ENCODE data around the gene PDCD4. TPM values are rescaled to one million over a fixed set of nuclear protein-coding genes. Genes with fewer than 3 reads are reported as not detected.

PDCD4 gene
- total and polyA plus RNA-seq, 10 of the 15 experiments (the other 5 are each of a cell fraction or from before 2014, with no cell fraction given), result 101 to 372 (median 171) TPM

DNA sequence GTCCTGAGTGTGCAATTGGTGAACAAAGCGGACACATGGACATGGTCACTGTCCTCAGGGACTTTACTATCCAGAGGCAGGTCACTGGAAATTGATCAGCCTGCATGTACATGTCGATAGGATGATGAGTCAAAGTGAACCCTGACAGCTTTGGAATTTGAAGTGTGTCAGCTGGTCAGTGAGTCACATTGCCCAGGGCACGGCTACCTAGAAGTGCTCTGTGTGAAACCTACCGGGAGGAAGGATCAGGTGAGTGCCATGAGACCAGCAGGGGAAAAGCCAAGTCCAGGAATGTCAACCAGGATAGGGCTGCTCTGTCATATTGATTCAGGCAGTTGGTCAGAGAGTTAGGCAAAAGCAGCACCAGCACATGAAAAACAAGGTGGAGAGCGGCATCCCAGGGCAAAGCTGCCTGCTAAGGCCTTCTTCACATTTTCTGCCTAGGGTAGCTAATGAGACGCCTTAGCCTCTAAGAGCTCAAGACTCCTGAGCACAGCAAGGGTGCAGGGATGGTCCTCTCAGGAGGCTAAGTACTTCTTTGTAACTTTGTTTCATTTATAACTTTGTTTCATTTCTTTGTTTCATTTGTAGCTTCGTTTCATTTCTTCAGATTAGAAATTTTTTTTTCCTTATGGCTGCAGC, 19.4 kb upstream of the PDCD4 start:
- 27% methylated on average over 7 of the region's 7 CpGs for WGBS (ENCODE audit: insufficient coverage, insufficient replicate concordance, low lambda C conversion rate, missing lambda C conversion rate)
- peaks cover 53% of the 10 kb centered on the region for H3K4me1 ChIP-seq (ENCODE audit: control insufficient read depth, insufficient read depth, low read length)
- H3K4me2 ChIP-seq (ENCODE audit: control insufficient read depth, insufficient read depth), result peak overlapping the region; percentile 49
- H2AFZ ChIP-seq (ENCODE audit: control insufficient read depth, low read depth, low read length), result peak overlapping the region; percentile 56
- BruUV-seq (replicated peaks), result no TSS peak
- ATAC-seq (peak; percentile 28), DNase-seq (ENCODE audit: low read depth, low spot score) (no peak), FAIRE-seq (peak; percentile 23)
- no peak overlapping the region for H3K4me3 ChIP-seq
- H3K36me3 ChIP-seq (ENCODE audit: control insufficient read depth in 2 of 2, insufficient read depth in 2 of 2, low read length in 1 of 2), result no peaks in the 10 kb centered on the region
- in situ Hi-C loops (cut with MboI) (no loop called here), intact Hi-C loops (cut with micrococcal nuclease; ENCODE audit: unreplicated experiment) (no loop called here)
- ChIA-PET RAD21 (ENCODE audit: unreplicated experiment) (interaction anchor here (0.7 to 5.9 kb wide), 12 partner anchors 8 to 78 kb away, joined by 3 to 50 read pairs (median 6); partner anchors contain the start of genes BBIP1 and PDCD4), CTCF (interaction anchor here (0.7 to 4.1 kb wide), 11 partner anchors 8 to 49 kb away, joined by 3 to 27 read pairs (median 5); partner anchors contain the start of gene PDCD4), POLR2A (interaction anchor here (1.0 to 6.2 kb wide), 11 partner anchors 8 to 78 kb away, joined by 3 to 43 read pairs (median 7); partner anchors contain the start of gene PDCD4), SMC1A (ENCODE audit: uncharacterized antibody, unreplicated experiment) (interaction anchor here (0.6 to 6.2 kb wide), 11 partner anchors 9 to 109 kb away, joined by 3 to 86 read pairs (median 7); partner anchors contain the start of gene PDCD4)
- no peaks in the 10 kb centered on the region for H3K79me2 ChIP-seq (ENCODE audit: control insufficient read depth, insufficient read depth, low read length)
- no peaks in the 10 kb centered on the region for H4K20me1 ChIP-seq (ENCODE audit: control insufficient read depth, insufficient read depth)
- no peaks in the 10 kb centered on the region for H3K27me3 ChIP-seq (replicated peaks in 1 of 2; ENCODE audit: control insufficient read depth in 2 of 2, insufficient read depth in 2 of 2, low read length in 1 of 2)
- H3K9me3 ChIP-seq (replicated peaks; ENCODE audit: control insufficient read depth, insufficient read depth, low read length), result peaks cover 2% of the 10 kb centered on the region; the same call in 1 of the 3 replicates
- H3K9ac ChIP-seq (ENCODE audit: control insufficient read depth, insufficient read depth, low read length), result 0 out of 2 replicates have a peak overlapping the region, but pooled peaks have one; percentile 1
- H3K27ac ChIP-seq (ENCODE audit: control insufficient read depth, insufficient read depth), result peak overlapping the region; percentile 39
- TF ChIP-seq TCF7 (IDR thresholded peaks at IDR 0.05; ENCODE audit: borderline replicate concordance) (0 out of 2 replicates have a peak, but pooled peaks have one; percentile 19), PAX8 (IDR thresholded peaks at IDR 0.05) (no peak), CHD2 (IDR thresholded peaks at IDR 0.05; ENCODE audit: borderline replicate concordance, low read depth, low read length) (no peak), NBN (IDR thresholded peaks at IDR 0.05) (no peak), TAF1 (IDR thresholded peaks at IDR 0.05; ENCODE audit: borderline replicate concordance, low read depth, low read length) (no peak), NR2C1 (IDR thresholded peaks at IDR 0.05) (no peak), BRCA1 (IDR thresholded peaks at IDR 0.05; ENCODE audit: low read depth, low read length) (no peak), WRNIP1 (IDR thresholded peaks at IDR 0.05; ENCODE audit: borderline replicate concordance, low read depth, low read length) (no peak), IKZF1 (conservative IDR thresholded peaks at IDR 0.05) (peak; percentile 42; the same call in 1 of the 2 replicates), CBFB (IDR thresholded peaks at IDR 0.05; ENCODE audit: low read depth) (no peak), SIX5 (IDR thresholded peaks at IDR 0.05; ENCODE audit: low read depth, low read length, severe bottlenecking) (no peak)
- TF ChIP-seq, protein P1, sequence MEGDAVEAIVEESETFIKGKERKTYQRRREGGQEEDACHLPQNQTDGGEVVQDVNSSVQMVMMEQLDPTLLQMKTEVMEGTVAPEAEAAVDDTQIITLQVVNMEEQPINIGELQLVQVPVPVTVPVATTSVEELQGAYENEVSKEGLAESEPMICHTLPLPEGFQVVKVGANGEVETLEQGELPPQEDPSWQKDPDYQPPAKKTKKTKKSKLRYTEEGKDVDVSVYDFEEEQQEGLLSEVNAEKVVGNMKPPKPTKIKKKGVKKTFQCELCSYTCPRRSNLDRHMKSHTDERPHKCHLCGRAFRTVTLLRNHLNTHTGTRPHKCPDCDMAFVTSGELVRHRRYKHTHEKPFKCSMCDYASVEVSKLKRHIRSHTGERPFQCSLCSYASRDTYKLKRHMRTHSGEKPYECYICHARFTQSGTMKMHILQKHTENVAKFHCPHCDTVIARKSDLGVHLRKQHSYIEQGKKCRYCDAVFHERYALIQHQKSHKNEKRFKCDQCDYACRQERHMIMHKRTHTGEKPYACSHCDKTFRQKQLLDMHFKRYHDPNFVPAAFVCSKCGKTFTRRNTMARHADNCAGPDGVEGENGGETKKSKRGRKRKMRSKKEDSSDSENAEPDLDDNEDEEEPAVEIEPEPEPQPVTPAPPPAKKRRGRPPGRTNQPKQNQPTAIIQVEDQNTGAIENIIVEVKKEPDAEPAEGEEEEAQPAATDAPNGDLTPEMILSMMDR (IDR thresholded peaks at IDR 0.05 in 2 of 3, conservative IDR thresholded peaks at IDR 0.05 in 1 of 3; ENCODE audit: control insufficient read depth in 2 of 3, extremely low read depth in 1 of 3, insufficient read depth in 1 of 3, low read depth in 3 of 3, low read length in 3 of 3), result no peak
- TF ChIP-seq, protein P2, sequence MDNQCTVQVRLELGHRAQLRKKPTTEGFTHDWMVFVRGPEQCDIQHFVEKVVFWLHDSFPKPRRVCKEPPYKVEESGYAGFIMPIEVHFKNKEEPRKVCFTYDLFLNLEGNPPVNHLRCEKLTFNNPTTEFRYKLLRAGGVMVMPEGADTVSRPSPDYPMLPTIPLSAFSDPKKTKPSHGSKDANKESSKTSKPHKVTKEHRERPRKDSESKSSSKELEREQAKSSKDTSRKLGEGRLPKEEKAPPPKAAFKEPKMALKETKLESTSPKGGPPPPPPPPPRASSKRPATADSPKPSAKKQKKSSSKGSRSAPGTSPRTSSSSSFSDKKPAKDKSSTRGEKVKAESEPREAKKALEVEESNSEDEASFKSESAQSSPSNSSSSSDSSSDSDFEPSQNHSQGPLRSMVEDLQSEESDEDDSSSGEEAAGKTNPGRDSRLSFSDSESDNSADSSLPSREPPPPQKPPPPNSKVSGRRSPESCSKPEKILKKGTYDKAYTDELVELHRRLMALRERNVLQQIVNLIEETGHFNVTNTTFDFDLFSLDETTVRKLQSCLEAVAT (IDR thresholded peaks at IDR 0.05), result peak; percentile 12; the same call in 1 of the 2 replicates
- TF ChIP-seq, protein P3, sequence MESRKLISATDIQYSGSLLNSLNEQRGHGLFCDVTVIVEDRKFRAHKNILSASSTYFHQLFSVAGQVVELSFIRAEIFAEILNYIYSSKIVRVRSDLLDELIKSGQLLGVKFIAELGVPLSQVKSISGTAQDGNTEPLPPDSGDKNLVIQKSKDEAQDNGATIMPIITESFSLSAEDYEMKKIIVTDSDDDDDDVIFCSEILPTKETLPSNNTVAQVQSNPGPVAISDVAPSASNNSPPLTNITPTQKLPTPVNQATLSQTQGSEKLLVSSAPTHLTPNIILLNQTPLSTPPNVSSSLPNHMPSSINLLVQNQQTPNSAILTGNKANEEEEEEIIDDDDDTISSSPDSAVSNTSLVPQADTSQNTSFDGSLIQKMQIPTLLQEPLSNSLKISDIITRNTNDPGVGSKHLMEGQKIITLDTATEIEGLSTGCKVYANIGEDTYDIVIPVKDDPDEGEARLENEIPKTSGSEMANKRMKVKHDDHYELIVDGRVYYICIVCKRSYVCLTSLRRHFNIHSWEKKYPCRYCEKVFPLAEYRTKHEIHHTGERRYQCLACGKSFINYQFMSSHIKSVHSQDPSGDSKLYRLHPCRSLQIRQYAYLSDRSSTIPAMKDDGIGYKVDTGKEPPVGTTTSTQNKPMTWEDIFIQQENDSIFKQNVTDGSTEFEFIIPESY (IDR thresholded peaks at IDR 0.05), result no peak
- TF ChIP-seq, protein P4, sequence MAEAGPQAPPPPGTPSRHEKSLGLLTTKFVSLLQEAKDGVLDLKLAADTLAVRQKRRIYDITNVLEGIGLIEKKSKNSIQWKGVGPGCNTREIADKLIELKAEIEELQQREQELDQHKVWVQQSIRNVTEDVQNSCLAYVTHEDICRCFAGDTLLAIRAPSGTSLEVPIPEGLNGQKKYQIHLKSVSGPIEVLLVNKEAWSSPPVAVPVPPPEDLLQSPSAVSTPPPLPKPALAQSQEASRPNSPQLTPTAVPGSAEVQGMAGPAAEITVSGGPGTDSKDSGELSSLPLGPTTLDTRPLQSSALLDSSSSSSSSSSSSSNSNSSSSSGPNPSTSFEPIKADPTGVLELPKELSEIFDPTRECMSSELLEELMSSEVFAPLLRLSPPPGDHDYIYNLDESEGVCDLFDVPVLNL (IDR thresholded peaks at IDR 0.05; ENCODE audit: low read depth, low read length), result no peak
- TF ChIP-seq, protein P5, sequence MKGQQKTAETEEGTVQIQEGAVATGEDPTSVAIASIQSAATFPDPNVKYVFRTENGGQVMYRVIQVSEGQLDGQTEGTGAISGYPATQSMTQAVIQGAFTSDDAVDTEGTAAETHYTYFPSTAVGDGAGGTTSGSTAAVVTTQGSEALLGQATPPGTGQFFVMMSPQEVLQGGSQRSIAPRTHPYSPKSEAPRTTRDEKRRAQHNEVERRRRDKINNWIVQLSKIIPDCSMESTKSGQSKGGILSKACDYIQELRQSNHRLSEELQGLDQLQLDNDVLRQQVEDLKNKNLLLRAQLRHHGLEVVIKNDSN (IDR thresholded peaks at IDR 0.05; ENCODE audit: borderline replicate concordance, extremely low read length, insufficient read depth, low read depth, low read length), result no peak

All from GM12878 (cell line).